Keratinocyte (primary cell): ENCODE data around the gene HOMER2. TPM values are rescaled to one million over a fixed set of nuclear protein-coding genes. Genes with fewer than 3 reads are reported as not detected.

Experiments
- DNase-seq: peaks from one replicate; pipeline ENCODE4 v3.0.0-alpha.2; 2011; ENCODE audit warnings: low read depth, missing footprints, low spot score
- FAIRE-seq: peaks from 2 replicates; lab custom pipeline; 2011; peaks lifted over from hg19 to GRCh38; lab: Jason Lieb, UNC
- H2AFZ ChIP-seq: 2 replicates; pipeline ENCODE4 v1.6.0; 2012; ENCODE audit warnings: low read length, control low read depth, inconsistent platforms; ENCODE audit not compliant: control insufficient read depth
- H3K27ac ChIP-seq: 2 replicates; pipeline ENCODE4 v1.5.1; 2011; ENCODE audit warnings: low read length; ENCODE audit not compliant: control insufficient read depth, insufficient read depth
- H3K27me3 ChIP-seq: 3 replicates; pipeline ENCODE4 v1.6.0; 2011; ENCODE audit warnings: low read length; ENCODE audit not compliant: control insufficient read depth, insufficient read depth; ENCODE audit errors: extremely low read depth
- H3K36me3 ChIP-seq, 2 experiments: 2 replicates in 1 of 2; 3 replicates in 1 of 2; pipeline ENCODE4 v1.5.1; 2011; ENCODE audit warnings: low read length in 2 of 2, mild to moderate bottlenecking in 1 of 2; ENCODE audit not compliant: control insufficient read depth in 2 of 2, insufficient read depth in 2 of 2; ENCODE audit errors: extremely low read depth in 1 of 2
- H3K4me1 ChIP-seq: 3 replicates; pipeline ENCODE4 v1.5.1; 2011; ENCODE audit warnings: low read length; ENCODE audit not compliant: control insufficient read depth, insufficient read depth; ENCODE audit errors: extremely low read depth
- H3K4me2 ChIP-seq: 3 replicates; pipeline ENCODE4 v1.6.0; 2011; ENCODE audit warnings: low read depth, low read length; ENCODE audit not compliant: control insufficient read depth, insufficient read depth; ENCODE audit errors: extremely low read depth
- H3K4me3 ChIP-seq, 3 experiments: fragments of 200-600 bp in 1 of 3; sonication (generic) in 1 of 3; 2 replicates in 2 of 3; 3 replicates in 1 of 3; pipeline ENCODE4 v1.5.1; 2011 to 2016; ENCODE audit warnings: low read length in 3 of 3, mild to moderate bottlenecking in 3 of 3, control low read depth in 2 of 3, inconsistent platforms in 1 of 3, low read depth in 1 of 3, mixed read lengths in 1 of 3, mixed run types in 1 of 3, moderate library complexity in 1 of 3; ENCODE audit not compliant: control insufficient read depth in 2 of 3, insufficient read depth in 2 of 3; ENCODE audit errors: extremely low read depth in 1 of 3
- H3K79me2 ChIP-seq: 2 replicates; pipeline ENCODE4 v1.6.0; 2012; ENCODE audit warnings: low read length; ENCODE audit not compliant: control insufficient read depth, insufficient read depth
- H3K9ac ChIP-seq: 3 replicates; pipeline ENCODE4 v1.6.0; 2011; ENCODE audit warnings: low read length; ENCODE audit not compliant: control insufficient read depth, insufficient read depth; ENCODE audit errors: extremely low read depth
- H3K9me1 ChIP-seq: 3 replicates; pipeline ENCODE4 v1.6.0; 2011; ENCODE audit warnings: low read length; ENCODE audit not compliant: control insufficient read depth, insufficient read depth; ENCODE audit errors: extremely low read depth
- H3K9me3 ChIP-seq: 2 replicates; pipeline ENCODE4 v1.5.1; 2012; ENCODE audit warnings: low read depth, low read length; ENCODE audit not compliant: control insufficient read depth
- H4K20me1 ChIP-seq: 3 replicates; pipeline ENCODE4 v1.6.0; 2011; ENCODE audit warnings: low read length; ENCODE audit not compliant: control insufficient read depth, insufficient read depth; ENCODE audit errors: extremely low read depth
- EZH2 ChIP-seq: IDR thresholded peaks from one replicate; pipeline ENCODE4 v1.6.1; 2012; ENCODE audit warnings: inconsistent platforms, mild to moderate bottlenecking, low read length, moderate library complexity
- dilution Hi-C: fragments of 300-500 bp; cut with MboI; formaldehyde crosslinking; loops from one replicate; pipeline ENCODE4 v1.7.0; 2020; ENCODE audit warnings: low sequenced_read_pairs; ENCODE audit not compliant: extremely low pct_ligation_motif_present
- polyA plus RNA-seq, 5 experiments: library from polyadenylated mRNA; depleted of rRNA in 3 of 5; stranded (reverse) in 3 of 5; stranded (forward) in 1 of 5; unstranded in 1 of 5; fragments of >200 nt; gene quantifications; 1 replicate in 1 of 5; 2 replicates in 3 of 5; 3 replicates in 1 of 5; pipeline versions ENCODE4 v1.2.1 to v1.2.3, GENCODE V29; 2011 to 2012; ENCODE audit warnings: missing spikeins in 2 of 5, low read depth in 1 of 5, low replicate concordance in 1 of 5
- TF ChIP-seq, protein P1 (sequence below), 3 experiments: IDR thresholded peaks in 1 of 3; conservative IDR thresholded peaks in 1 of 3; optimal IDR thresholded peaks in 1 of 3; 2 replicates in 2 of 3; 3 replicates in 1 of 3; pipeline versions ENCODE3 to v1.5.1; 2011; ENCODE audit warnings: low read length in 3 of 3, mild to moderate bottlenecking in 3 of 3, moderate library complexity in 2 of 3, control low read depth in 1 of 3, inconsistent platforms in 1 of 3; ENCODE audit not compliant: insufficient read depth in 2 of 3; ENCODE audit errors: extremely low read depth in 1 of 3

The HOMER2 gene
- polyA plus RNA-seq, 1 donor (not counting 4 experiments of a cell fraction or from before 2014, with no cell fraction given) = 12.4 TPM

DNA sequence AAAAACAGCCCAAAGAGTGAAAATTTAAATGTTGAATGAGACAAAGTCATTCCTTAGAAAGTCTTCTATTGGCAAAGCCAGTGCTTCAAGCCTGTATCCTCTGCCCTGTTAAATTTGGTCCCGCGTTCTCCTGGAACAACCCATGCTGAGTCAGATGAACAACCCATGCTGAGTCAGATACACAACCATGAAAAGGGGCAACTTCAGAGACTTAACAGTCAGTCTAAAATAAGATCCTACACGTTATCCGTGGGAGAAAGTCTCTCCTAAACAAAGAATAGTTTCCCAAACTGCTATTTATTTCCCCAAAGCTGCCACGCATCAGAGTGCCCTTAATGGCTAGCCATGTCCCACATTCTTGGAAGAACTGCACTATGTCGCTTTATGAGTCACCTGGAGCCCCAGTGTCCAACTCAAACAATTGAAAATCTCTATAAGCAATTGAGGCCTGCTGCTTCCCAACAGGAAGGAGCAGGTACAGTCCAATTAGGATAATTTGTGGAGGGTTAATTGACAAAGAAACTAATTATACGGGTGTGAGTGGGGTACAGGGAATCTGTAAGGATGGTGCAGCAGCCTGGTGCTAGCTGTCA lies 77.0 kb downstream of the HOMER2 start:
- no peaks in the 10 kb centered on the region for H3K79me2 ChIP-seq
- H2AFZ ChIP-seq = no peak overlapping the region
- no peak overlapping the region for H3K27ac ChIP-seq
- dilution Hi-C loops = no loop called here
- H3K4me3 ChIP-seq = no peak overlapping the region
- no peak for TF ChIP-seq EZH2
- TF ChIP-seq, protein P1, sequence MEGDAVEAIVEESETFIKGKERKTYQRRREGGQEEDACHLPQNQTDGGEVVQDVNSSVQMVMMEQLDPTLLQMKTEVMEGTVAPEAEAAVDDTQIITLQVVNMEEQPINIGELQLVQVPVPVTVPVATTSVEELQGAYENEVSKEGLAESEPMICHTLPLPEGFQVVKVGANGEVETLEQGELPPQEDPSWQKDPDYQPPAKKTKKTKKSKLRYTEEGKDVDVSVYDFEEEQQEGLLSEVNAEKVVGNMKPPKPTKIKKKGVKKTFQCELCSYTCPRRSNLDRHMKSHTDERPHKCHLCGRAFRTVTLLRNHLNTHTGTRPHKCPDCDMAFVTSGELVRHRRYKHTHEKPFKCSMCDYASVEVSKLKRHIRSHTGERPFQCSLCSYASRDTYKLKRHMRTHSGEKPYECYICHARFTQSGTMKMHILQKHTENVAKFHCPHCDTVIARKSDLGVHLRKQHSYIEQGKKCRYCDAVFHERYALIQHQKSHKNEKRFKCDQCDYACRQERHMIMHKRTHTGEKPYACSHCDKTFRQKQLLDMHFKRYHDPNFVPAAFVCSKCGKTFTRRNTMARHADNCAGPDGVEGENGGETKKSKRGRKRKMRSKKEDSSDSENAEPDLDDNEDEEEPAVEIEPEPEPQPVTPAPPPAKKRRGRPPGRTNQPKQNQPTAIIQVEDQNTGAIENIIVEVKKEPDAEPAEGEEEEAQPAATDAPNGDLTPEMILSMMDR (optimal IDR thresholded peaks at IDR 0.05 in 1 of 3, IDR thresholded peaks at IDR 0.05 in 1 of 3, conservative IDR thresholded peaks at IDR 0.05 in 1 of 3; ENCODE audit: extremely low read depth in 1 of 3, insufficient read depth in 2 of 3, low read length in 3 of 3) = no peak
- DNase-seq = peak; percentile 5
- no peak for FAIRE-seq
- H3K4me2 ChIP-seq = no peak overlapping the region
- no peaks in the 10 kb centered on the region for H3K9me1 ChIP-seq
- no peak overlapping the region for H3K9ac ChIP-seq
- no peaks in the 10 kb centered on the region for H4K20me1 ChIP-seq
- peaks cover 3% of the 10 kb centered on the region for H3K4me1 ChIP-seq
- H3K27me3 ChIP-seq = no peaks in the 10 kb centered on the region
- no peaks in the 10 kb centered on the region for H3K9me3 ChIP-seq
- H3K36me3 ChIP-seq = no peaks in the 10 kb centered on the region

DNA sequence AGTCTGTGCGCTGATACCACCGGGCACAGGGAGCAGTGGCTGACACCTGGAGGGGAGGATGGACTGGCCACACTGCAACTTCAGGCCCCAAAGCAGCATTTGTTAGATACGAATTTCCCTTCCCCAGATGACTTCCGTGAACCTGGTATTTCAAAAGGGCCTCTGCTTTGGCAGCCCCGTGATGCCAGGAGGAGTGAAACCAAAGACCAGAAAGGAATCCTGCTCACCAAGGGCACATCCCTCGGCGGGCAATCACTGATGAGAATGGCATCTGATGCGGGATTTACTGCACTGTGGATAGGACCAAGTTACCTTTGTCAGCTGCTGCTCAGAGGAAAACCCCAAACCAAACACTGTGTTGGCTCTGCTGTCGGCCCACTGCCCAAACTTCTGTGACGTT lies 77.6 kb downstream of the HOMER2 start:
- no peak overlapping the region for H2AFZ ChIP-seq
- no peaks in the 10 kb centered on the region for H3K79me2 ChIP-seq
- no peak overlapping the region for H3K27ac ChIP-seq
- no peaks in the 10 kb centered on the region for H3K9me1 ChIP-seq
- dilution Hi-C loops = no loop called here
- no peak overlapping the region for H3K9ac ChIP-seq
- H3K9me3 ChIP-seq = no peaks in the 10 kb centered on the region
- TF ChIP-seq, protein P1 (optimal IDR thresholded peaks at IDR 0.05 in 1 of 3, IDR thresholded peaks at IDR 0.05 in 1 of 3, conservative IDR thresholded peaks at IDR 0.05 in 1 of 3; ENCODE audit: extremely low read depth in 1 of 3, insufficient read depth in 2 of 3, low read length in 3 of 3) = no peak
- TF ChIP-seq EZH2 = no peak
- no peaks in the 10 kb centered on the region for H3K27me3 ChIP-seq
- H4K20me1 ChIP-seq = no peaks in the 10 kb centered on the region
- peaks cover 3% of the 10 kb centered on the region for H3K4me1 ChIP-seq
- H3K4me2 ChIP-seq = no peak overlapping the region
- no peaks in the 10 kb centered on the region for H3K36me3 ChIP-seq
- FAIRE-seq (no peak), DNase-seq (no peak)
- H3K4me3 ChIP-seq = no peak overlapping the region
